Left forelimb (tissue), 1 donor: ENCODE results near the gene NAGLU.
"Not testable (repeated sequence)": the region's sequence is repeated elsewhere in the genome, so short reads cannot be mapped to it uniquely, and the experiment has no call there.

ENCODE experiments used
- DNase-seq: peaks from one replicate; pipeline ENCODE4 v3.0.0-alpha.2; 2018; ENCODE audit warnings: low spot score

The NAGLU gene

DNA sequence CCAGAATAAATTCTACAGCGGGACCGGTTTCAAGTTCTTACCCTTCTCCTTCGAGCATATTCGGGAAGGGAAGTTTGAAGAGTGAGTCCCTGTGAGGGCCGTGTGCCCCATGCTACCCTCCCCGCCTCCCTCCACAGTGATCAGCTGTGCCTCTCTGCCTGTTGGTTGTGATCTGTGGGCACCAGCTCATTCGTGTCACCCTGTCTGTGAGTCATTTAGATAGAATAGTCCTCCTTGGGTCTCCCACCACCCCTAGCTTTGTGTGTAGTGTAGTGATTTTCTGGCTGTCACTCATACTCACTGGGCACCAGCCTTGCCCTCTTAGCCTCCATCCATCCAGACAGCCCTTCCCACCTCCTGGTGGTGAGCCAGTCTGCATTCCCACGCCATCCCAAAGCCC, 15.0 kb upstream of the NAGLU start:
- no peak for DNase-seq

DNA sequence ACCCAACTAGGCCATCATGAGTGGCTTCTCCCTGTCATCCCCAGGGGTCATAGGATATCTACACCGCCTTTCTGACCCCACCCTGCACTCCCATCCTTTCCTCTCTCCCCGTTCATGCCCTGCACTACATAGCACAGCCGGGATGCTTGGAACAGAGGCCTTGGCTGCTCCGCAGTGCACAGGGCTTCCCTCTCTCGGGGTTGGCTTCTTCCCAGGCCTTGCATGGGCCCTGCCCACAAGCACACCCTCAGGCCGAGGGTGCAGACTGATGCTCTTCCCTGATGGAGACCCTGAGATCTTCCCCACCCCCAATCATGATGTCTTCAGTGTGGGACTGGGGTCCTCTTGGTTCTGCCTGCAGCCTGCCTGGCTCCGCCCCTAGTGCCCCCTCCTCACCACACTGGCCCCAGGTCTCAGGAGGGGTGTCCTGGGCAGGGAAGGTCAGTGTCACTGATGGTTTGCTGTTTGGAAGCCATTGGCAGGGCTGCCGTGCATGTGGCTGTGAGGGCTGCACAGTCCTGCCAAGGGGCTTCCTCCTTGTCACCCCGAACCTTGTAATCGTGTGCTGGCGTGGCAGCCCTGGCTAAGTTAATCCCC, 14.3 kb upstream of the NAGLU start:
- DNase-seq, result no peak

DNA sequence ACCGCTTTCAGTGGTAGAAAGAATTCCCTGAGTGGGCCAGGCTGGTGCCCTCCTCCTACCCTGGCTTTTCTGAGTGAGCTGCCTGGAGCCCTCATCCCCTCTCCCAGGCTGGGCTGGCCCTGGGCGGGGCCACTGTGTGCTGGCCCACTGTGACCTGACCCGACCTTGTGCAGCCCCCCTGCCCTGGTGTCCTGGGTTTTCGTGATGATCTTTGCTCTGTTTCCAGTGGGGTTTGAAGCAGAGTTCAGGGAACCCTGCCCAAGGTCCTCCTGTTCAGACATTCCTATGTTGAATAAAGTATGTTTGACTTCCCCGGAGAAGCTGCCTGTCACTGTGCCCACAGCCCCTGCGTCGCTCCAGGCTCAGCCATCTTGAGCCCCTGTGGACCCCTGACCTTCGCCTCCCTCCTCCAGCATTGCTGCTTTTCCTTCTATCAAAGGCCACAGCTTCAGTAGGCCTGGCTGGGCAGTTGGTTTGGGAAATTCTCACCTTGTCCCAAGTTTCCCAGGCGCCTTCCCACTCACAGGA, 13.7 kb upstream of the NAGLU start:
- no peak for DNase-seq

DNA sequence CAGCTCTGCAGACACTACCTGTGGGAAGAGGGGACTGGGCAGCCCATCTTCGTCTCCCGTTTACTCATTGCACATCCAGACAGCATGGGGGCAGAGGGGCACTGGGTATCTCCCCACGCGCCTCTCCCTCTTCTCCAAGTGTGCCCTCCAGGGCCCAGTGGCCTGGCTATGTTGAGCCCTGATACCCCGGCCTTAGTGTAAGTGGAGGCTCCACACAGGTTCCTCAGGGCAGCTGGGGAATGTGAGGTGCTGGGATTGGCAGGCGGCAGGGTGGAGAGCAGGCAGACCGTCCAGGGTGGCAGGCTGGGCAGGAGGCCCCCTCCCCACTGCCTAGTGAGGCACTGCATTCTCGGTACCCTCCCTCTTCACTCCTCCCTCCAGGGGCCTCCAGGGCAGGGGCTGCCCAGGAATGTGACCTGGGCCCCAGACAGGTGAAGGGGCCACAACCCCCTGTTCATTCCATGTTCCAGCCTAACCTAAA, 13.2 kb upstream of the NAGLU start:
- DNase-seq, result no peak

DNA sequence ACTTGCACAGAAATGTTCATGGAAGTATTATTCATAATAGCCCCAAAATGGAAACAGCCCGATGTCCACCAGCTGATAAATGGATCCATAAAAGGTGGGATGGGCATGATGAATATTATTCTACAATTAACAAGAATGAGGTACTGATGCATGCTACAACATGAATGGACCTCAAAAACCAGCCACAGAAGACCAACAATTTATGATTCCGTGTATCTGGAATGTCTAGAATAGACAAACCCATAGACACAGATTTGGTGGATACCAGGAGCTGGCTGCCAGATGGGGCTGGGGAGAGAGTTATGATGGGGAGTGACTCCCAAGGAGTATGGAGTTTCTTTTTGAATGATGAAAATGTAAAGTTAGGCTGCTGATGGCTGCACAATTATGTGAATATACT, 10.8 kb upstream of the NAGLU start:
- DNase-seq, result no peak

DNA sequence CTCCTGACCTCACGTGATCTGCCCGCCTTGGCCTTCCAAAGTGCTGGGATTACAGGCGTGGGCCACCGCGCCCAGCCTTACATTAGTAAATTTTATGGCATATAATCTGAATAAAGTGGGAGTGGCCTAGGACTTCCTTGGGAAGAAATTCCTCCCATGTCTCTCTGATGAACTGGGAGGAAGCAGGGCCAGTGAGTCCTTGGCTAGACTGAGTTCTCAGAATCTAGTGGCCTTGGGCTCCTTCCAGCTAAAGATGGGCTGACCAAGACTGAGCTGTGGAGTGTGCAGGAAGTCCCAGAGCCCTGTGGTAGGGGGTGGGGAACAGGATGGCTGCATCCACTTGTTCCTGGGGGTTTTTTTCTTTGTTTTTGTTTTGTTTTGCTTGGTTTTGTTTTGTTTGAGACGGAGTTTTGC, 10.0 kb upstream of the NAGLU start:
- DNase-seq, result no peak

DNA sequence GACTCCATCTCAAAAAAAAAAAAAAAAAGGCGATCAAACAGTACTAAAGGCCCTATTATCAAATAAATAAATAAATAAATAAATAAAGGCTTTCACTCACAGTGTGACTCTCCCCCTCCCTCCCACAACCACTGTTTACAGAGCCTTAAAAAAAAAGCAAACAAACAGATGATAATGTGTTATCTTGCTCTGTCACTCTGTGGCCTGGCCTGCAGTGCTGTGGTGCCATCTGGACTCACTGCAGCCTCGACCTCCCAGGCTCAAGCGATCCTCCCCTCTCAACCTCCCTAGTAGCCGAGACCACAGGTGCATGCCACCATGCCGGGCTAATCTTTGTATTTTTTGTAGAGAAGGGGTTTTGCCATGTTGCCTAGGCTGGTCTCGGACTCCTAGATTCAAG, 8.1 kb upstream of the NAGLU start:
- DNase-seq, result no peak

DNA sequence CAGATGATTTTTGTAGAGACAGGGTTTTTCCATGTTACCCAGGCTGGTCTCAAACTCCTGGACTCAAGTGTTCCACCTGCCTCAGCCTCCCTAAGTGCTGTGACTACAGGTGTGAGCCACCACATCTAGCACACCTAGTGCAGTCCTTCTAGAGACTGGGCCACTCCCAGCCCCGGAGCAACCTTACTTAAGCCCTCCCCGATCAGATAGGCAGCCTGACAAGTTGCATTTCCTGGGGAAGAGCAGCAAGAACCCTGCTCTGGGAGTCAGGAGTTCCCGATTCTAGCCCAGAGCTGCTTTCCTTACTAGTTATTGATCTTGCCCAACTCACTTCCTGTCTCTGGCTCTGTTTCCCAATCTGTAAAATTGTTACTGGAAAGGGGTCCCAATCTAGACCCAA, 7.0 kb upstream of the NAGLU start:
- no peak for DNase-seq

DNA sequence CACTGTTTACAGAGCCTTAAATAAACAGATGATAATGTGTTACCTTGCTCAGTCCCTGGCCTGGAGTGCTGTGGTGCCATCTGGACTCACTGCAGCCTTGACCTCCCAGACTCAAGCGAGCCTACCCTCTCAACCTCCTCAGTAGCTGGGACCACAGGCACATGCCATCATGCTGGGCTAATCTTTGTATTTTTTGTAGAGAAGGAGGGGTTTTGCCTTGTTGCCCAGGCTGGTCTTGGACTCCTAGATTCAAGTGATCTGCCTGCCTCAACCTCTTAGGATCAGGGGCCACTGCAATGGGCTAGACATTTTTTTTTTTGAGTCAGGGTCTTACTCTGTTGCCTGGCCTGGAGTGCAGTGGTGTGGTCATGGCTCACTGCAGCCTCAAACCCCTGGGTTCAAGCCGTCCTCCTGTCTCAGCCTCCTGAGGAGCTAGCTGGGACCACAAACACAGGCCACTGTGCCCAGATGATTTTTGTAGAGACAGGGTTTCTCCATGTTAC, 5.0 kb upstream of the NAGLU start:
- DNase-seq, result no peak

DNA sequence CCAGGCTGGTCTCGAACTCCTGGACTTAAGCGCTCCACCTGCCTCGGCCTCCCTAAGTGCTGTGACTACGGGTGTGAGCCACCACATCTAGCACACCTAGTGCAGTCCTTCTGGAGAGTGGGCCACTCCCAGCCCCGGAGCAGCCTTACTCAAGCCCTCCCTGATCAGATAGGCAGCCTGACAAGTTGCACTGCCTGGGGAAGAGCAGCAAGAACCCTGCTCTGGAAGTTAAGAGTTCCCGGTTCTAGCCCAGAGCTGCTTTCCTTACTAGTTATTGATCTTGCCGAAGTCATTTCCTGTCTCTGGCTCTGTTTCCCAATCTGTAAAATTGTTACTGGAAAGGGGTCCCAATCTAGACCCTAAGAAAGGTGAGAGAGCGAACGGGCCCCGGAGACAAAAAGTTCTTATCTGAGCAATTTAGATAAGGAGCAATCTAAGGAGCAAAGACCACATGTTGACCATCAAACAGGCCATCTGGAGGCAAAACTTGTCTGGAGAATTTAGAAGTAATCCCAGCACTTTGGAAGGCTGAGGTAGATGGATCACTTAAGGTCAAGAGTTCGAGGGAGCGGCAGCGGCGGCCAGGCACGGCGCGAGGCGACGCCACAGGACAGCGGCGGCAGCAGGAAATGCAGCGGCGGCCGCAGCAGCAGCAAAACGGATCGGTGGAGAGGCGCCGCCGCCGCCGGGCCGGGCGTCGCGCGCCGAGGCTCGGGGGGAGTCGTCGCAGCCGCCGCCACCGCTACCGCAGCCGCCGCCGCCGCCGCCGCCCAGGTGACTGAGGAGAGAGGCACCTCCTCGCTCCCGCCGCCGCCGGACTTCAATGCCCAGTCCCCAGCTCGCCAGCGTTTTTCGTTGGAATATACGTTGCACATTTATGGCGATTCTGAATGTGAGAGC, 4.3 kb upstream of the NAGLU start:
- DNase-seq, result no peak

DNA sequence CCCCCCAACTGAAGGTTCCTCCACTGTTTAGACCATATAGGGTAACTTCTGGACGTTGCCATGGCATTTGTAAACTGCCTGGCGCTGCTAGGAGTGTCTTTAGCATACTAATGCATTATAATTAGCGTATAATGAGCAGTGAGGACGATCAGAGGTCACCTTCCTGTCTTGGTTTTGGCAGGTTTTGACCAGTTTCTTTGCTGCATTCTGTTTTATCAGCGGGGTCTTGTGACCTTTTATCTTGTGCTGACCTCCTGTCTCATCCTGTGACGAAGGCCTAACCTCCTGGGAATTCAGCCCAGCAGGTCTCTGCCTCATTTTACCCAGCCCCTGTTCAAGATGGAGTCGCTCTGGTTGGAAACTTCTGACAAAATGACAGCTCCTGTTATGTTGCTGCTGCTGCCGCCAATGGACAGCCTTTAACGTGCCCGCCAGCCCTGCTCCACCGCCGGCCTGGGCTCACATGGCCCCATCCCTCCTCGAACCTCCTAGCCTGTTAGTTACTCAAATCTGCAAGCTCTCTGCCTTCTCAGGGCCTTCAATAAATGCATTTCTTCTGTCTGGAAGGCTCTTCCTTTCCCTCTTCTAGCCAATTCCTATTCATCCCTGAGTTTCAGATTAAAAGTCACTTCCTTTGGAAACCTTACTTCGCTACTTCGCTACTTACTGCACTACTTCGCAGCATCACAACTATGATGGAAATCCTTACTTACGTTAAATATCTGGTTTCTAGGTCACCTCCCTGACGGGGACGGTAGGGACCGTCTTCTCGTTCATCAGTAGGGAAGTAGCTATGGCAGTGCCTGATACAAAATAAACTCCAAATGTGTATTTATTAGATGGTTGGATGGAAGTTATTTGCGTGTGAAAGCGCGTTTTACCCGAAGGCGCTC, 640 bp upstream of the NAGLU start:
- DNase-seq, result no peak

DNA sequence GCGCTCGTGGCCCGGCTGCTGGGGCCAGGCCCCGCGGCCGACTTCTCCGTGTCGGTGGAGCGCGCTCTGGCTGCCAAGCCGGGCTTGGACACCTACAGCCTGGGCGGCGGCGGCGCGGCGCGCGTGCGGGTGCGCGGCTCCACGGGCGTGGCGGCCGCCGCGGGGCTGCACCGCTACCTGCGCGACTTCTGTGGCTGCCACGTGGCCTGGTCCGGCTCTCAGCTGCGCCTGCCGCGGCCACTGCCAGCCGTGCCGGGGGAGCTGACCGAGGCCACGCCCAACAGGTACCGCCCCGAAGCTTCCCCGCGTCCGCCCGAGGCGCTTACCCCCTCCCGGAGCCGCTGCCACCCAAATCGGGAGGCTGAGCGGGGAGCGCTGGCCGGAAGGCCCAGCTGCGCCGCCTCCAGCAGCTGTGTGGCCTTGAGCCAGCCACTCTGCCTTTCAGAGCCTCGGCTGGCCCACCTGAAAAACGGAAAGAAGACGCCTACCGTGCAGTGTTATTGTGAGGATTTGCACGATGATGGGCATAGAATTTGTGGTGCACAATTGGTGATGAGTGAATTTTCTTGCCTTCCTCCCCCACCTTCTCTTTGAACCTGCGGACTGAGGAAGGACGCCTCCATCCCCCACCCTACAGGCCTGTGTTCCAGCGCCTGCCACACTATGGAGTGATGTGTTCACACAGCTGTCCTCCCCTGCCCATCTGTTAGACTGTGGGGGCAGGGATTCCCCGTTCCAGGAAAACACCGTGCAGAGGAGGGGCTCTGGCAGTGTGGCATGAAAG, 523 bp downstream of the NAGLU start:
- DNase-seq, result peak; percentile 87

DNA sequence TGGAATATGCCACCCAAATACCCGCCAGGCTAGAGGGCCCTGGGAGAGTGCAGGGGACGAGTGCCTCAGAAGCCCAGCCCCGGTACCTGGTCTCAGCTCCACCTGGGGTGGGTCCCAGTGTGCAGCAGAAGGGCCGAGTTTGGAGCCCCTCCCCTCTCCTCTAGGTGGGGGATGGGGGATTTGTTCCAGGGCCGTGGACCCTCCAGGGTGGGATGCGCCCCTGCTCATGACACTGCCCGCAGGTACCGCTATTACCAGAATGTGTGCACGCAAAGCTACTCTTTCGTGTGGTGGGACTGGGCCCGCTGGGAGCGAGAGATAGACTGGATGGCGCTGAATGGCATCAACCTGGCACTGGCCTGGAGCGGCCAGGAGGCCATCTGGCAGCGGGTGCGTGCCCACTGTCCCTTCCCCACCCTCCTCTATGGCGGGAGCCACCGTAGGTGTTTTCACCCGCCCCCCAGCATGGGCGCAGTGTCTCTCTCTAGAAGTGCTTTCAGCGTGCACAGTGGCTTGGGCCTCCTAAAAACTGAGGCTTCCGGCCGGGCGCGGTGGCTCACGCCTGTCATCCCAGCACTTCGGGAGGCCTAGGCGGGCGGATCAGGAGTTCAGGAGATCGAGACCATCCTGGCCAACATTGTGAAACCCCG, 1.2 kb downstream of the NAGLU start:
- no peak for DNase-seq

DNA sequence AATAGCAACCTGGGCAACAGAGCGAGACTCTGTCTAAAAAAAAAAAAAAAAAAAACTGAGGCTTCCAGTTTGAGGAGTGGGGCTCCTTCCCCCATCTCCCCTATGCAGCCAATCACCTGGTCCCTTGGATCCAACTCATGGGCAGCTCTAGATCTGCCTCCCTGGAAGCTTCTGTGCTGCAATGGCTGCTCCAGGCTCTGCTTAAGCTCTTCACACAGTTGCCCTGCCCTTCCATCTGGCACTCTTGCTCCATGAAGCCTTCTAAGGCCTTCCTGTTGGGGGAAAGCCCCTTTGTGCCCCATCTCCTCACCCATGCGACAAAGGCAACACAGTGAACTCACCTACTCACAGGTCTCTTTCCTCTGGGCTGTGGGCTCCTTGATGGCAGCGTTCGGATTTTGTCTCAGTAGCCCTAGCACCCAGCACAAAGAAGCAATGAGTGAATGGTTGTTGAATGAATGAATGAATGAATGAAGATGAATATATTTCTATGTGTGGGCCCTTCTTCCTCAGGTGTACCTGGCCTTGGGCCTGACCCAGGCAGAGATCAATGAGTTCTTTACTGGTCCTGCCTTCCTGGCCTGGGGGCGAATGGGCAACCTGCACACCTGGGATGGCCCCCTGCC, 1.9 kb downstream of the NAGLU start:
- DNase-seq, result no peak

DNA sequence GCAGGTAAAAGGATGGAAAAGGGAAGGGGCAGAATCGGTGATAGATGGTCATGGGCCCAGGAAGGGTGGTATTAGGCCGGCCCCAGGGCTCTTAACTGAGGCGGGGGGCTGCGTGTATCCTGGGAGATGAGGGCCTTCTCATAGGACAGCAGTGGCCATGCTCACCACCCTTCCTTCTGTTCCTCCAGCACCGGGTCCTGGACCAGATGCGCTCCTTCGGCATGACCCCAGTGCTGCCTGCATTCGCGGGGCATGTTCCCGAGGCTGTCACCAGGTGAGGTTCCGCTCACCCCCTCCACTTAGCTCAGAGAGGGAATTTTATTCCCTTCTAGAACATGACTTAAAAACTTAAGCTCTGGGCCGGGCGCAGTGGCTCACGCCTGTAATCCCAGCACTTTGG, 2.4 kb downstream of the NAGLU start:
- DNase-seq, result no peak

DNA sequence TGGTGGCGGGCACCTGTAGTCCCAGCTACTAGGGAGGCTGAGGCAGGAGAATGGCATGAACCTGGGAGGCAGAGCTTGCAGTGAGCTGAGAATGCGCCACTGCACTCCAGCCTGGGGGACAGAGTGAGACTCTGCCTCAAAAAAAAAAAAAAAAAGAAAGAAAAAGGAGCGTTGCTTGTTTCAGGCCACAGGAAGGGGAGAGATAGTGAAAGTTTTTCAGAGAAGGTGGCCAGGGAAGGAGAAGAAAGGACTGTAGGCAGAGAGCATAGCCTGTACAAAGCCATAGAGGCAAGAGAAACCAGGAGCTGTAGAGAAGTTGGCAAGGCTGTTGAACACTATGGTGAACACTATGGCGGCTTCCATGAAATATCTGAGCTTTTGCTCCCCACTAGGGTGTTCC, 4.5 kb downstream of the NAGLU start:
- not testable (repeated sequence) for DNase-seq

DNA sequence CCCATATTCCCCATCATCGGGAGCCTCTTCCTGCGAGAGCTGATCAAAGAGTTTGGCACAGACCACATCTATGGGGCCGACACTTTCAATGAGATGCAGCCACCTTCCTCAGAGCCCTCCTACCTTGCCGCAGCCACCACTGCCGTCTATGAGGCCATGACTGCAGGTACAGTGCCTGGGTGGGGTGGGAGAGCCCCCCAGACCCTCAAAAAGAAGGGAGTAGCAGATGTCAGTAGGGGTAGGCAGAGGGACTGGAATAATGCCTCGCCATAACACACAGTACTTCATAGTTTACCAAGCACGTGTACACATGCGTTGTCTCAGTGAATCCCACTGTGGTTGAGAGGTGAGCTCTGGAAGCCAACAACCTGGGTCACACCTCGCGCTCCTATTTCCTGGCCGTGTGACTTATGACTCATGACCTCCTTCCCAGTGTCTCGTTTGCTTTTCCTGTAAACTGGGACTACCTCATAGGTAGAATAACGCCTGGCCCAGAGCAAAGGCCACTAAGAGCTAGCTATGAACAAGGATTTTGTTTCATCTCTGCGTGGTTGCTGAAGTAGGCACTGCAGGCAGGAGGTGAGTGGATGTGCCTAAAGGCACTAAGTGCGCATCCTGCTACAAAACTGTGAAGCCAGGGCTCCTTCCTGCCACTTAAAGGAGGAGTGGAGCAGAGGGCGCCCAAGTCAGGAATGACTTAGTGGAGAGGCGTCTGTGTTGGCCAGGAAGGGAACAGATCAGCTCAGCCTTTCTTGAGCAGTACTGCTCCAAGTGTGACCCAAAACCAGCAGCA, 5.2 kb downstream of the NAGLU start:
- DNase-seq, result no peak

DNA sequence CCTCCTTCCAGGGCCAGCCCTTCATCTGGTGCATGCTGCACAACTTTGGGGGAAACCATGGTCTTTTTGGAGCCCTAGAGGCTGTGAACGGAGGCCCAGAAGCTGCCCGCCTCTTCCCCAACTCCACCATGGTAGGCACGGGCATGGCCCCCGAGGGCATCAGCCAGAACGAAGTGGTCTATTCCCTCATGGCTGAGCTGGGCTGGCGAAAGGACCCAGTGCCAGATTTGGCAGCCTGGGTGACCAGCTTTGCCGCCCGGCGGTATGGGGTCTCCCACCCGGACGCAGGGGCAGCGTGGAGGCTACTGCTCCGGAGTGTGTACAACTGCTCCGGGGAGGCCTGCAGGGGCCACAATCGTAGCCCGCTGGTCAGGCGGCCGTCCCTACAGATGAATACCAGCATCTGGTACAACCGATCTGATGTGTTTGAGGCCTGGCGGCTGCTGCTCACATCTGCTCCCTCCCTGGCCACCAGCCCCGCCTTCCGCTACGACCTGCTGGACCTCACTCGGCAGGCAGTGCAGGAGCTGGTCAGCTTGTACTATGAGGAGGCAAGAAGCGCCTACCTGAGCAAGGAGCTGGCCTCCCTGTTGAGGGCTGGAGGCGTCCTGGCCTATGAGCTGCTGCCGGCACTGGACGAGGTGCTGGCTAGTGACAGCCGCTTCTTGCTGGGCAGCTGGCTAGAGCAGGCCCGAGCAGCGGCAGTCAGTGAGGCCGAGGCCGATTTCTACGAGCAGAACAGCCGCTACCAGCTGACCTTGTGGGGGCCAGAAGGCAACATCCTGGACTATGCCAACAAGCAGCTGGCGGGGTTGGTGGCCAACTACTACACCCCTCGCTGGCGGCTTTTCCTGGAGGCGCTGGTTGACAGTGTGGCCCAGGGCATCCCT, 7.4 kb downstream of the NAGLU start:
- DNase-seq, result no peak
